ENCODE data around the gene RDH8. TPM values are rescaled to one million over a fixed set of nuclear protein-coding genes. Genes with fewer than 3 reads are reported as not detected.

Gene RDH8
- total and polyA plus RNA-seq, 2 donors (not counting 1 experiment from before 2014, with no cell fraction given) = 0.06 TPM; not detected in 1

GRCh38 chr19:10008184-10008765 lies 5.0 kb upstream of the RDH8 start:
- DNase-seq (ENCODE audit: low read depth in 2 of 2) = no peak
- H3K4me3 ChIP-seq (replicated peaks in 1 of 4; ENCODE audit: control extremely low read depth in 1 of 4, insufficient read depth in 1 of 4, low read depth in 3 of 4, low read length in 4 of 4) = no peak overlapping the region
- H3K27ac ChIP-seq (ENCODE audit: insufficient read depth, low read length) = peak overlapping the region; percentile 83
- peaks cover 2% of the 10 kb centered on the region for H3K36me3 ChIP-seq (ENCODE audit: control insufficient read depth, insufficient read depth, low read length)
- peaks cover 16% of the 10 kb centered on the region for H3K4me1 ChIP-seq (ENCODE audit: control insufficient read depth, extremely low read depth, insufficient read depth, low read length)
- no peaks in the 10 kb centered on the region for H3K9me3 ChIP-seq (ENCODE audit: control insufficient read depth, insufficient read depth, low read depth, low read length)
- no peak overlapping the region for H2AFZ ChIP-seq (ENCODE audit: low read length)
- H3K27me3 ChIP-seq (ENCODE audit: control insufficient read depth, insufficient read depth, low read length) = no peaks in the 10 kb centered on the region
- peak overlapping the region; percentile 67 for H3K9ac ChIP-seq (ENCODE audit: insufficient read depth, low read length)
- peaks cover 2% of the 10 kb centered on the region for H3K79me2 ChIP-seq (ENCODE audit: control insufficient read depth, insufficient read depth, low read length)
- TF ChIP-seq CTCF (conservative IDR thresholded peaks at IDR 0.05 in 1 of 2, IDR thresholded peaks at IDR 0.05 in 1 of 2; ENCODE audit: low read depth in 1 of 2, low read length in 2 of 2) (no peak), EZH2 (IDR thresholded peaks at IDR 0.05; ENCODE audit: low read length, missing control alignments) (no peak)
- H3K4me2 ChIP-seq (ENCODE audit: extremely low read depth, insufficient read depth, low read length) = no peak overlapping the region
- no peaks in the 10 kb centered on the region for H4K20me1 ChIP-seq (ENCODE audit: control insufficient read depth, extremely low read depth, insufficient read depth, low read length)

GRCh38 chr19:10009714-10010224 lies 3.5 kb upstream of the RDH8 start:
- peaks cover under 1% of the 10 kb centered on the region for H3K36me3 ChIP-seq (ENCODE audit: control insufficient read depth, insufficient read depth, low read length)
- no peak for DNase-seq (ENCODE audit: low read depth in 2 of 2)
- H3K4me1 ChIP-seq (ENCODE audit: control insufficient read depth, extremely low read depth, insufficient read depth, low read length) = peaks cover 16% of the 10 kb centered on the region
- H3K27me3 ChIP-seq (ENCODE audit: control insufficient read depth, insufficient read depth, low read length) = no peaks in the 10 kb centered on the region
- H3K9me3 ChIP-seq (ENCODE audit: control insufficient read depth, insufficient read depth, low read depth, low read length) = no peaks in the 10 kb centered on the region
- peak overlapping the region; percentile 95 for H3K9ac ChIP-seq (ENCODE audit: insufficient read depth, low read length)
- H2AFZ ChIP-seq (ENCODE audit: low read length) = no peak overlapping the region
- no peaks in the 10 kb centered on the region for H4K20me1 ChIP-seq (ENCODE audit: control insufficient read depth, extremely low read depth, insufficient read depth, low read length)
- peak overlapping the region; percentile 73 for H3K27ac ChIP-seq (ENCODE audit: insufficient read depth, low read length)
- peak overlapping the region; percentile 59 for H3K4me2 ChIP-seq (ENCODE audit: extremely low read depth, insufficient read depth, low read length)
- TF ChIP-seq CTCF (conservative IDR thresholded peaks at IDR 0.05 in 1 of 2, IDR thresholded peaks at IDR 0.05 in 1 of 2; ENCODE audit: low read depth in 1 of 2, low read length in 2 of 2) (no peak), EZH2 (IDR thresholded peaks at IDR 0.05; ENCODE audit: low read length, missing control alignments) (no peak)
- H3K4me3 ChIP-seq (replicated peaks in 1 of 4; ENCODE audit: control extremely low read depth in 1 of 4, insufficient read depth in 1 of 4, low read depth in 3 of 4, low read length in 4 of 4) = peak overlapping the region; percentile 33 to 65 (median 62)
- H3K79me2 ChIP-seq (ENCODE audit: control insufficient read depth, insufficient read depth, low read length) = peaks cover 2% of the 10 kb centered on the region

GRCh38 chr19:10010247-10010691 lies 3.0 kb upstream of the RDH8 start, which contains the start of gene COL5A3:
Gene COL5A3 (minus strand): TSS chr19:10010504. CDS start chr19:10010385, 119 bp downstream.
- no peak within 1 kb of the TSS for H2AFZ ChIP-seq (ENCODE audit: low read length)

More at GRCh38 chr19:10010247-10010691, 3.0 kb upstream of the RDH8 start, which contains the start of gene COL5A3:
- no peaks in the 10 kb centered on the region for H3K36me3 ChIP-seq (ENCODE audit: control insufficient read depth, insufficient read depth, low read length)
- TF ChIP-seq CTCF (conservative IDR thresholded peaks at IDR 0.05 in 1 of 2, IDR thresholded peaks at IDR 0.05 in 1 of 2; ENCODE audit: low read depth in 1 of 2, low read length in 2 of 2) (no peak), EZH2 (IDR thresholded peaks at IDR 0.05; ENCODE audit: low read length, missing control alignments) (no peak)
- H3K9me3 ChIP-seq (ENCODE audit: control insufficient read depth, insufficient read depth, low read depth, low read length) = no peaks in the 10 kb centered on the region
- peak within 1 kb of the TSS; percentile 73 for H3K27ac ChIP-seq (ENCODE audit: insufficient read depth, low read length)
- H3K9ac ChIP-seq (ENCODE audit: insufficient read depth, low read length) = peak within 1 kb of the TSS; percentile 95
- peak within 1 kb of the TSS; percentile 33 to 65 (median 62) for H3K4me3 ChIP-seq (replicated peaks in 1 of 4; ENCODE audit: control extremely low read depth in 1 of 4, insufficient read depth in 1 of 4, low read depth in 3 of 4, low read length in 4 of 4)
- peaks cover 16% of the 10 kb centered on the region for H3K4me1 ChIP-seq (ENCODE audit: control insufficient read depth, extremely low read depth, insufficient read depth, low read length)
- H3K79me2 ChIP-seq (ENCODE audit: control insufficient read depth, insufficient read depth, low read length) = peaks cover 2% of the 10 kb centered on the region
- peak in 1 of 2 donors; percentile 70 for DNase-seq (ENCODE audit: low read depth in 2 of 2)
- H3K4me2 ChIP-seq (ENCODE audit: extremely low read depth, insufficient read depth, low read length) = peak within 1 kb of the TSS; percentile 59
- no peaks in the 10 kb centered on the region for H3K27me3 ChIP-seq (ENCODE audit: control insufficient read depth, insufficient read depth, low read length)
- no peaks in the 10 kb centered on the region for H4K20me1 ChIP-seq (ENCODE audit: control insufficient read depth, extremely low read depth, insufficient read depth, low read length)

Measured in fibroblast of lung (primary cell).